ENCODE measurements around the gene HLA-G.
"Not testable (repeated sequence)": the region's sequence is repeated elsewhere in the genome, so short reads cannot be mapped to it uniquely, and the experiment has no call there.

HLA-G gene

GRCh38 chr6:29827579-29828470 is at the start of gene HLA-G:
HLA-G (plus strand) TSS chr6:29827825; CDS start chr6:29827845, 20 bp downstream.
- DNase-seq: no peak

GRCh38 chr6:29780019-29780698 is 47.5 kb upstream of the HLA-G start:
- DNase-seq: not testable (repeated sequence)

GRCh38 chr6:29789176-29789575 is 38.4 kb upstream of the HLA-G start:
- DNase-seq: no peak

DNA sequence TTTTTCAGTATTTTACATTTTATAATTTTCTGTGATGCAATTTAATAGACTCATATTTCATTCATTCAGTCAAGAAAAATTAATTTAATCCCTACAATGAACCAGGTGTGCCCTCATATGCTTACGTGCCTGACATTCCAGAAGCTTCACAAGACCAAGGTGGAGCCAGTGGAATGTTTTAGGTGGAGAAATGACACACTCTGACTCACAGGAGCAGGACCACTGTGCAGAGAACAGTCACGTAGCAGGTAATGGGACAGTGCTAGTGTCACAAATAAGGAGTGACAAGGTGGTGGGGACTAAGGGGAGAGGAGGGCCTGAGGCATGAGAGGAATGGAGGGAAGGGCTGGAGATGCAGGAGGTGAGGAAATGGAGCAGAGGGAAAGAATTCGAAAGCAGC is 37.0 kb upstream of the HLA-G start:
- no peak for DNase-seq

DNA sequence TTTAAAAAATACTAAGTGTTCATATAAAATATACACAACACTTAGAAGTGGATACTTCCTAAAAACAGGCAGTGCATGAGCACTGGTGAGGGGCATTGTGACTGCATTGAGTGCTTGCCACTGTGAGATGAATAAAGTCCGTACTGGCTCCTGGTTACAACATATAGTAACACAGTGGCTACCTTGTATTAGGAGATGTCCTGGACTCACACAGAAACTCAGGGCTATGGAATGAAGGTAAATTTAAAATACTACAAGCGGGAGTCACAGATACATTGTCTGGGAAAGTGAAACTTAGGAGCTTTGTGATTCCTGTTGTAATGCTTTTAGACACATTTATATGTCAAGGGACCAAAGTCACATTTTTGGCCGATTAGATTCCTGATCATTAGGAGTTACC is 36.5 kb upstream of the HLA-G start:
- no peak for DNase-seq

DNA sequence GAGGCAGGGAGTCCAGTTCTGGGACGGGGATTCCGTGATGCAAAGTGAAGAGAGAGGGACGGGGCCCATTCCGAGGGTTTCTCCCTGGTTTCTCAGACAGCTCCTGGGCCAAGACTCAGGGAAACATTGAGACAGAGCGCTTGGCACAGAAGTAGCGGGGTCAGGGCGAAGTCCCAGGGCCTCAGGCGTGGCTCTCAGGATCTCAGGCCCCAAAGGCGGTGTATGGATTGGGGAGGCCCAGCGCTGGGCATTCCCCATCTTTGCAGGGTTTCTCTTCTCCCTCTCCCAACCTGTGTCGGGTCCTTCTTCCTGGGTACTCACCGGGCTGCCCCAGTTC is 35.9 kb upstream of the HLA-G start:
- no peak for DNase-seq

DNA sequence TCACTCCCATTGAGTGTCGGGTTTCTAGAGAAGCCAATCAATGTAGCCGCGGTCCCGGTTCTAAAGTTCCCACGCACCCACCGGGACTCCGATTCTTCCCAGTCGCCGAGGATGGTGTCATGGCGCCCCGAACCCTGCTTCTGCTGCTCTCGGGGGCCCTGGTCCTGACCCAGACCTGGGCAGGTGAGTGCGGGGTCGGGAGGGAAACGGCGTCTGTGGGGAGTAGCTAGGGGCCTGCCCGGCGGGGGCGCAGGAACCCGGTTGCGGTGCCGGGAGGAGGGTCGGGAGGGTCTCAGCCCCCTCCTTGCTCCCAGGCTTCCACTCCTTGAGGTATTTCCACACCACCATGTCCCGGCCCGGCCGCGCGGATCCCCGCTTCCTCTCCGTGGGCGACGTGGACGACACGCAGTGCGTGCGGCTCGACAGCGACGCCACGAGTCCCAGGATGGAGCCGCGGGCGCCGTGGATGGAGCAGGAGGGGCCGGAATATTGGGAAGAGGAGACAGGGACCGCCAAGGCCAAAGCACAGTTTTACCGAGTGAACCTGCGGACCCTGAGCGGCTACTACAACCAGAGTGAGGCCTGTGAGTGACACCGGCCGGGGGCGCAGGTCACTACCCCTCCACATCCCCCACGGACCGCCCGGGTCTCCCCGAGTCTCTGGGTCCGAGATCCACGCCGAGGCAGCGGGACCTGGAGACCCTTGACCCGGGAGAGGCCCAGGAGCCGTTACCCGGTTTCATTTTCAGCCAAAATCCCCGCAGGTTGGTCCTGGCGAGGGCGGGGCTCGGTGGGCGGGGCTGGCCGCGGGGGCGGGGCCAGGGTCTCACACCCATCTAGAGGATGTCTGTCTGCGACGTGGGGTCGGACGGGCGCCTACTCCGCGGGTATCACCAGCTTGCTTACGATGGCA is 35.2 kb upstream of the HLA-G start:
- peak in 1 of 2 experiments; percentile 2 for DNase-seq

DNA sequence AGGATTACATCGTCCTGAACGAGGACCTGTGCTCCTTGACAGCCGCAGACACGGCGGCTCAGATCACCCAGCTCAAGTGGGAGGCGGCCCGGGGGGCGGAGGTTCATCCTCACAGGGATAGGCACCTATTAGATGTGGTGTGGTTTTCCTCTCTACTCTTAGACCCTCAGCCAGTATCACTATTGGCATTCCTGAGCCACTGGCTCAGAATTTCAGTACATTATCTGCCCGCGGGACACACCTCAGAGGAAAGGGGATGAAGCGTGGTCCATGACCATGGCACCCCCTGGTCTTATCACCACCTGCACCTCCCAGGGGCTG is 34.6 kb upstream of the HLA-G start:
- DNase-seq: no peak

DNA sequence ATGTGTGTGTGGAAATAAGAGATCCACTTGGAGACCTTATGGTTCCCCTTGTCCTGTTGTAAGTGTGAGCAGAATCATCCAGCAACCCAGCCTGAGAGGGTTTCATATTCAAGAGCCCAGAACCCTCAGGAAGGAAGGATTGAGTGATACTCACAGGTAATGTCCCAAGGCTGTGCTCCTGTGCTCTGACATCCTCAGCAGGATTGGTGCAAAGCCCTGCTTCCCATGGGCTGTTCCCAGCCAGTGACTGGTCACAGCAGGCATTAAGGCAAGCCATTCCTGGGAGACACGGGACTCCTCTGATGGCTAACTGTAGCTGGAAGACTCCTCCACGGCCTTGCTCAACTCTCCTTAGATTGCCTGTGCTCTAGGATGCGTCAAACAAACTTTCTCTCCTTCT is 33.8 kb upstream of the HLA-G start:
- no peak for DNase-seq

DNA sequence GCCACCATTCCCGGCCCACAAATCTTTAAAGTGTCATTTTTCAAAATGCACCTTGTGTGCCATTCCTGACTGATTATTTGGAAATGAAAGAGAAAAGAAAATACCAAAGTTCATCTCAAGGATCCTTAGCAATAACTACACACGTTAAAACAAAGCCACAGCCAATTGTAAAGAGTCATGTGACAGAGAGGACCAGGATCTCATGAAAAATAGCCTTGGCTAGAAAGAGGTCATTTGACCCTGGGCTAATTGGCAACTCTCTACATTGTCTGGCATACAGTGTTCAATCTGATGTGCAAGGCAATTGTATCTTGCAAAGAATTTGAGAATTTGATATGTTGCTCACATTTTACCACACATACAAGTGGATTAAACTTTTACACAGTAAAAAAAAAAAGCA is 31.6 kb upstream of the HLA-G start:
- no peak for DNase-seq

DNA sequence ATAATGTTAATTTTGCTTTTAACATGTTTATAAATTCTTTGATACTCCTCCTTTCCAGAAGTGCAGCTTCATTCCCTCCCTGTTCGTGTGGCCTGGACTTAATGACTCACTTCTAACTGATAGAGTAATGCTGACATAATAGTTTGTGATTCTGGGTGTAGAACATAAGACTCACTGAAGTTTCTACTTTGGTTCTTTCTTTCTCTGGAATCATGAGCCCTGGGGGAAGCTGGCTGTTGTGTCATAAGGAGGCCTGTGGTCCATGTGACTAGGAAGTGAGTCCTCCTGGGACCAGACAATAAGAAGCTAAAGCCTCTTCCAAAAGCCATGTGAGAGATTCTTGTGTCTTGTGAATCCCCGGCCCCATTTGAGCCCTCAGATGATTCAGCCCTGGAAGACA is 30.5 kb upstream of the HLA-G start:
- DNase-seq: no peak

DNA sequence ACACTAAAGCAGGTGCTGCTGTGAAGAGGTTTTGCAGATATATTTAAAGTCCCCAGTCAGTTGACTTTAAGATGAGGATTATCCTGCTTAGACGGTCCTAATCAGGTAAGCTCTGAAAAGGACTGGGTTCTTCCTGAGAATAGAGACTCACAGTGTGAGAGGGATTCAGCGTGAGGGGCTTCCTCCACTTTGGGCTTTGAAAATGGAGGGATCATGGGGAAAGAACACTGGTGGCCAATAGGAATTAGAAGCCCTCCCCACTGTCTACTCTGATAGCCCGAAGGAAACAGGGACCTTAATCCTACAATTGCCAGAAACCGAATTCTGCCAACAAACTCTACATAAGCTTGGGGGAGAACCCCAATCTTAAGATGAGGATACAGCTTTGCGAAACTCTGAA is 29.7 kb upstream of the HLA-G start:
- no peak for DNase-seq

GRCh38 chr6:29800254-29800653 is 27.4 kb upstream of the HLA-G start:
- no peak for DNase-seq

- DNase-seq: no peak
These were observed 21.2 kb upstream of the HLA-G start for GRCh38 chr6:29806387-29806786.

DNA sequence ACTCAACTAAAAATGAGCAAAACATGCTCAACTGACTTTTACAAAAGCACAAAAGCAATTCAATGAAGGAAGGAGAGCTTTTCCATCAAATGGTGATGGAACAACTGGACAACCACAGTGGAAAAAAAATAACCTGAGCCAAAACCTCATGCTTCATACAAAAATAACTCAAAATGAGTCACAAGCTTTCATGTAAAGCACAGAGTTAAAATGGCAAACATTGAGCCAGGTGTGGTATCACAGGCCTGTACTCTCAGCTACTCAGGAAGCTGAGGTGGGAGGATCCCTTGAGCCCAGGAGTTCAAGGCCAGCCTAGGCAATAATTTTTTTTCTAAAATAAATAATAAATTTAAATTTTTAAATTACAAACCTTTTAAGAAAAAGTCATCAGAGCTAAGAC is 18.4 kb upstream of the HLA-G start:
- DNase-seq: no peak

GRCh38 chr6:29810371-29810770 is 17.3 kb upstream of the HLA-G start:
- no peak for DNase-seq

- no peak for DNase-seq
These were observed 16.2 kb upstream of the HLA-G start for GRCh38 chr6:29811377-29811776.

DNA sequence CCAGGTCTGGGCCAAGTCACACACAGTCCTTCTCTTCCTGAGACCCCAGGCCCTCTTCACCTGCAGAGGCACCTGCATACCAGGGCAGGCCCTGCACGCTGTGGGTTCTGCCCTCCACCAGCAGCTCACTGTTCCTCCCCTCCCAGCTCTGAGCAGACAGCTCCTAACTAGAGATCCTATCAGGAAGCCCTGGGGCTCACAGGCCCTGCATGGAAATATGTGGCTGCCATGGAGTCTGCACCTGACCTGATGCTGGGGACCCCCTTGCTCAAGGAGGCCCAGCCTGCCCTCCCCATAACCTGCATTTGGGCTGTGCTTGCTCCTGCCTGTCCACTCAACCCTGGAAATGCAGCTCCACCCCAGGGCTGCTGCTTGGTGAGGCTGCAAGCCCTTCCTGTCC is 14.6 kb upstream of the HLA-G start:
- no peak for DNase-seq

DNA sequence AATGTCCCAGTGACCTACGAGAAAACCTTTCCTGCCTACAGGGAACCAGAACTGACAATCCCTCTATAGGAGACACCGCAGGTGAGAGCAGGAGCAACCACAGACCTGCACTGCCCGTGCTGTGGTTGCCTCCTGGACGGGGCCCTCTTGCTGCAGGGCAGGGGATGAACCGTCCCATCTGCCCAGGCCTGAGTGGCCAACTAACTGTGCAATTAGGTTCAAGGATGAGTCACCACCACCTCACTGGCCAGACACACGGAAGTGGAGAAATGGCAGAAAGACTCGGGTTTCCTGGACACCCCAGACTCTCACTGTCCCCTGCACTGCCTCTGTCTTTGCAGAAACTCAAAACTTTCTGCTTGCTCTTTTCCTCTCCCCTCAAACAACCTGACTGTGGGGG is 13.8 kb upstream of the HLA-G start:
- no peak for DNase-seq

DNA sequence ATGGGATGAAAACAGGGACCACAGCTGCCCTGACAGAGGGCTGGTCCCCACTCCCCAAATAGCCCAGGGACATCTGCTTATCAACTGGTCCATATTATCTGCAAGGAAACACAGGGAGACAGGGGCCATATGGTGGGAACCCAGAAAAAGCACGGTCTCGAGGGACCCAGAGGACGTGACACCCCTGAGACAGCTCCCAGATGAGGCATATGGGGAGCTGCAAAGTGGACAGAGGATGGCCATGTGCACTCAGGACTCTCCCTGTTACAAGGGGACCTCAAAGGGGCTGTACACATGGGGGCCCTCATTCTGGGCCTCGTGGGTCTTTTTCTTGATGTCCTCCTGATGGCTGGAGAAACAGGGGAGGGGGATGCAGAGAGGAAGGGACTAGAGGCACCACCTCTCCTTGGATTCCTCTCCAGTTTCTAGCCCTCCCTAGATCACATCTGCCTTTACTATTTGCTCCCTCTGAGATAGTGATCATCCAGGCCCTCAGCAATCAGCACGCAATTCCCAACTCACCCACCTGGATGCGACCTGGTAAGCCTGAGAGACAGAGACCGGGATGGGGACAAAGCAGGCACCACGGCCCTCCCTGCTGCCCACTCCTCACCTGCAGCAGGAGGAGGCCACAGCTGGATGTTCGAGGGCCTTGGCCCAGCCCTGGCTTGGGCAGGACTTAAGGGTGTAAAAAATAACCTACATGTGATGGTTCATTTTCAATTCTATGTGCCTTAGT is 13.1 kb upstream of the HLA-G start:
- DNase-seq: no peak

DNA sequence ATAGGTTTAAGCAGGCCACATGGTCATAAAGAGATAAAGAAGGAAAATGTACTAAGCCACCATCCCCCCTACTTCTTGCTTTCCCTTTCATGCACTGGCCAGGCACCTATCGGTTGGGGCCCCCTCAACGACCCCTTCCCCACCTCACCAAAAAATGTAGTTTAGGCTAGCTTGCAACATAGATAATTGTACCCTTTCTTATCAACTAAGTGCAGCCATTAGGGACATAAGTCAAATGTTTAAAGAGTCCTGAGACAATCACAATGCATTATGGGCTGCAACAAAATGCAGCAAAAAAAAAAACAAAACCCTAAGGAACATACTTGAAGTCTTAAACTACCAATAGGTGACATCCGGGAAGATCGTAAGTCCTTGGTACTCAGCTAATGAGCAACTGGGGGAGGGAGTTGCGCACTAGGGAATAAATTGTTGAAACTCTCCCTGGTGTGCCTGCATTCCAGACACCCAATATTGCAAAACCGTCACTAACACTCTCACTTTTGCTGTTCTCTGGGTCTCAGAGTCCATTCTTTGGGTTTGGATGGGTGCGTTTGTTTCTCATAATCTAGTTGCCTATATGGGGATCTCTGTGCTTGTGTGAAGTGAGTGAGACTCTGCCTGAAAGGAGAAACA is 12.4 kb upstream of the HLA-G start:
- no peak for DNase-seq

DNA sequence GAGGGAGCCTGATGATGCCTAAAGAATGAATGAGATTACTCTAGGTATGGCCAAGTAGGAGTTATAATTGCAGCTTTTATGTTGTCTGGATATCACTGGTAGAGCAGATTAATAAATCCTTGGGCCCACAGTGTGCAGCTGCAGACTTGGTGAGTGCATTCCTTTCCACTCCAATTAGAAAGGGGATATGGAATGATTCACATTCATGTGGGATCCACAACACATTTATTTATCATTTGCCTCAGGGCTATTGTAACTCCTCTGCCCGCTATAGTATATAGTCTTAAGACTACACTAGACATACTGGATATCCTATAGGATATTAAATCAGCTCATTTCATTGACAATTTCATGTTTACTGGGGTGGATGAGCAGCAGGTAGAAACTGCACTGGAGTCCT is 11.6 kb upstream of the HLA-G start:
- no peak for DNase-seq
